Ovary (tissue), 3 donors: ENCODE data around the gene C1QA.

Source experiments
- CTCF ChIP-seq, 3 donors: fragments of 450-650 bp in 2 of 3; fragments of 200-600 bp in 1 of 3; IDR thresholded peaks; one replicate each; pipeline versions ENCODE4 v1.5.1 to v1.8.0; 2016 to 2022; ENCODE audit warnings: antibody characterized with exemption in 3 of 3, mild to moderate bottlenecking in 1 of 3
- EP300 ChIP-seq: sonication (generic); formaldehyde crosslinking; IDR thresholded peaks from one replicate; pipeline ENCODE4 v1.6.1; 2017; ENCODE audit warnings: antibody characterized with exemption
- POLR2A ChIP-seq: fragments of 450-650 bp; IDR thresholded peaks from one replicate; pipeline ENCODE4 v1.6.1; 2017; ENCODE audit warnings: antibody characterized with exemption, mild to moderate bottlenecking, moderate library complexity
- donor health status: DM: no; HTN: no; CAD: no.

DNA sequence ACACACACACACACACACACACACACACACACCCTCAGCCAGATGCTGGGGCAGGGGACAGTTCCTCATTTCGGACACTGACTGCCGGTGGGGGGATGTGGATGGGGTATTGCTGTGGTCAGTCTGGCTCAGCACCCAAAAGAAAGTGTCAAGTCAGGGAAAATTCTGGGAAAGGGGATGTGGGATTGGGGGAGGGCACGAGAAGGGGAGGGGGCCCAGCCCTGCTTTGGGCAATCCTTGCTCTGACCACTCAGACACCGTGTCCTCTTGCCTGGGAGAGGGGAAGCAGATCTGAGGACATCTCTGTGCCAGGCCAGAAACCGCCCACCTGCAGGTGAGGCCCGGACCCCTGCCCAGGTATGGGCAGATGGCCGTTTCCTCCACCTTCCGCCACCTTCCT lies 7.0 kb downstream of the C1QA start, which contains the start of gene C1QC:
- TF ChIP-seq POLR2A (no peak), CTCF (IDR thresholded peaks at IDR 0.05) (no peak), EP300 (no peak)
